ENCODE data around the gene ANKH. TPM values are rescaled to one million over a fixed set of nuclear protein-coding genes. Genes with fewer than 3 reads are reported as not detected.

Gene ANKH
- total and polyA plus RNA-seq, 2 experiments from 2014 or later, result 27.6 to 29.9 TPM

DNA sequence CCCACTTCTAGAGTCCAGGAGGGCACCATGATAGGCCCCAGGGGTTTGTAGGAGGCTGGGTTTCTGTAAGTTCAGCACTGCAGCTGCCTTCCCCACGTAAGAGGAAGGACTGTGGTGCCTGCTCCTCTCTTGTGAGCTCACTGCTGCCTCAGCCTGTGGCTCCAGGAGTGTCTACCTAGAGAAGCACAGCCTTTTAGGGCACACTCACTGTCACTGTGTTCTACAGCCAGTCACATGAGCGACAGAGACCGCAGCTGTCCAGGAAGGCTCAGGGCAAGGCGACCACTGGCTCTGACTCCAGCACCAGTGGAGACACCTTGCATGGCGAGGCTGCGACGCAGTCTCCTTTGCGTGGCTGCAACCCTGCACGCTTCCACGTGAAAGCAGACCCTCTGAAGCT is 134.3 kb downstream of the ANKH start:
- TF ChIP-seq EZH2phosphoT487 (IDR thresholded peaks at IDR 0.05; ENCODE audit: low read depth, severe bottlenecking, unreplicated experiment) (no peak), CTCF (IDR thresholded peaks at IDR 0.05; ENCODE audit: poor library complexity) (no peak)
- DNase-seq (ENCODE audit: low spot score), result no peak
- Histone ChIP-seq H2AFZ (no peak overlapping the region), H3K79me2 (no peaks in the 10 kb centered on the region), H3K36me3 (replicated peaks; ENCODE audit: insufficient read depth, low read depth) (no peaks in the 10 kb centered on the region), H3K9me2 (replicated peaks; ENCODE audit: insufficient read depth) (no peaks in the 10 kb centered on the region), H3K27ac (no peak overlapping the region), H3K4me3 (no peak overlapping the region), H3K27me3 (no peaks in the 10 kb centered on the region), H3K4me2 (no peak overlapping the region), H4K20me1 (ENCODE audit: insufficient read depth, poor library complexity, severe bottlenecking) (no peaks in the 10 kb centered on the region), H3K4me1 (ENCODE audit: insufficient read depth) (no peaks in the 10 kb centered on the region), H3K9me3 (ENCODE audit: low read depth) (no peaks in the 10 kb centered on the region)
- WGBS (ENCODE audit: low lambda C conversion rate, missing lambda C conversion rate), result 90% methylated on average over 10 of the region's 10 CpGs

DNA sequence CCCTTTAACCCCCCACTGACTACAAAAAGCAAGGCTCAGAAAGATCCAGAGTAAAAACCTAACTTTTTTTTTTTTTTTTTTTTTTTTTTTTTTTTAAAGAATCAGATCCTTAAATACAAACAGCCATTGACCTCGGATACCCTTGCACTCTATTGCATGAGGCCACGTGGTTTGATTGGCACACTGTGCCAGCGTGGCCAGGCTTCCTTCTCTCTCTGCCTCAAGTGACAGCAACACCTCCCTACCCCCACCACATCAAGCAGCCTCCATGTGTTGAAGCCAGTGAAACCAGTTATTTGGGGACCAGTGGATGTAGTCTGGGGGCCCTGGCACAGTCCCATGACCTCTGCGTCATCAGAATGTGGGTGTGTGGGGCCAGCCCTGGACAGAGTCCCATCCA is 135.6 kb downstream of the ANKH start:
- TF ChIP-seq EZH2 (IDR thresholded peaks at IDR 0.05; ENCODE audit: borderline replicate concordance) (no peak), EZH2phosphoT487 (IDR thresholded peaks at IDR 0.05; ENCODE audit: low read depth, severe bottlenecking, unreplicated experiment) (no peak), CTCF (IDR thresholded peaks at IDR 0.05; ENCODE audit: poor library complexity) (no peak)
- no peaks in the 10 kb centered on the region for H3K27me3 ChIP-seq
- H3K9me2 ChIP-seq (replicated peaks; ENCODE audit: insufficient read depth), result no peaks in the 10 kb centered on the region
- no peak overlapping the region for H2AFZ ChIP-seq
- H3K27ac ChIP-seq, result no peak overlapping the region
- H3K4me1 ChIP-seq (ENCODE audit: insufficient read depth), result no peaks in the 10 kb centered on the region
- H3K4me2 ChIP-seq, result no peak overlapping the region
- H3K9me3 ChIP-seq (ENCODE audit: low read depth), result no peaks in the 10 kb centered on the region
- no peaks in the 10 kb centered on the region for H3K79me2 ChIP-seq
- H4K20me1 ChIP-seq (ENCODE audit: insufficient read depth, poor library complexity, severe bottlenecking), result no peaks in the 10 kb centered on the region
- 86% methylated on average over 4 of the region's 4 CpGs for WGBS (ENCODE audit: low lambda C conversion rate, missing lambda C conversion rate)
- no peak overlapping the region for H3K4me3 ChIP-seq
- no peak for DNase-seq (ENCODE audit: low spot score)
- H3K36me3 ChIP-seq (replicated peaks; ENCODE audit: insufficient read depth, low read depth), result no peaks in the 10 kb centered on the region

DNA sequence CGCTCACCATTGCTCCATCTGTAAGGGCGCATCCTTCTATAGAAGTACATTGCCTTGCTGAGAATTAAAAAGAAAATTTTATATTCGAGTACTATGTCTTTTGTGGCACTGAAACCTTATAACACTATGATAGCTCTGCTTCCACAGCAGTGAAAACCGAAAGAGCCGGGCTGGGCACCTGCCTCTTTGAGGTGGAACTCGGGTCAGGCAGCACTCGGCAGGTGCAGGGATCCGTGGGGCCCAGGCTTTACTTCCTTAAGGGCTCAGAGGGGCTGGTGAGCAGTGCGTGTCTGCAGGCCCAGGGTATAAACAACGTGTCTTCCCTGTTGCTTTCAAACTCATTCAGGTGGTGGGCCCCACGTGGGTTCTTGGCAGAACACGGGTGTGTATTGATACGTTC is 137.2 kb downstream of the ANKH start:
- Histone ChIP-seq H3K9me3 (ENCODE audit: low read depth) (no peaks in the 10 kb centered on the region), H3K4me2 (no peak overlapping the region), H3K36me3 (replicated peaks; ENCODE audit: insufficient read depth, low read depth) (no peaks in the 10 kb centered on the region), H3K27ac (no peak overlapping the region), H2AFZ (no peak overlapping the region), H3K27me3 (no peaks in the 10 kb centered on the region), H3K4me3 (no peak overlapping the region), H3K4me1 (ENCODE audit: insufficient read depth) (no peaks in the 10 kb centered on the region), H3K9me2 (replicated peaks; ENCODE audit: insufficient read depth) (no peaks in the 10 kb centered on the region), H4K20me1 (ENCODE audit: insufficient read depth, poor library complexity, severe bottlenecking) (no peaks in the 10 kb centered on the region), H3K79me2 (no peaks in the 10 kb centered on the region)
- 91% methylated on average over 13 of the region's 13 CpGs for WGBS (ENCODE audit: low lambda C conversion rate, missing lambda C conversion rate)
- TF ChIP-seq CTCF (IDR thresholded peaks at IDR 0.05; ENCODE audit: poor library complexity) (no peak), EZH2phosphoT487 (IDR thresholded peaks at IDR 0.05; ENCODE audit: low read depth, severe bottlenecking, unreplicated experiment) (no peak), EZH2 (IDR thresholded peaks at IDR 0.05; ENCODE audit: borderline replicate concordance) (no peak)
- DNase-seq (ENCODE audit: low spot score), result no peak

DNA sequence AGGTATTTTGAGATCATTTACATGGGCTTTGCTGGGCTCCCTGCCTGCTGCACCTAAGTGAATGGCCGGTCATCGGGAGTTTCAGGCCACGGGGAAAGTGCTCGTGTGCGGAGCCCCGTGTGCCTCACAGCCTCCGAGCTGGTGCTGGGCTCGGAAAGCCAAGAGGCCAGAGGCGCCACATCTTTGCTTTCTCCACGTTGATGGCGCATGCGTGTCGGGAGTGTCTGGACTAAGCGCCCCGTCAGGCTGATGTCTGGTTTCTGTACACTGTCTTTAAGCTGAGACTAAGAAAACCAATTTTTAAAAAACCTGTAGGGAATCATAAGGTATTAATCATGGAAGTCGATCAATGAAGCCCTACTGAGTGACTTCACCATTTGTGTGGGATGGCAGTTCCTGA is 137.9 kb downstream of the ANKH start:
- Histone ChIP-seq H3K4me3 (no peak overlapping the region), H3K79me2 (no peaks in the 10 kb centered on the region), H4K20me1 (ENCODE audit: insufficient read depth, poor library complexity, severe bottlenecking) (no peaks in the 10 kb centered on the region), H3K9me3 (ENCODE audit: low read depth) (no peaks in the 10 kb centered on the region), H2AFZ (no peak overlapping the region), H3K4me2 (no peak overlapping the region), H3K9me2 (replicated peaks; ENCODE audit: insufficient read depth) (no peaks in the 10 kb centered on the region), H3K27me3 (no peaks in the 10 kb centered on the region), H3K36me3 (replicated peaks; ENCODE audit: insufficient read depth, low read depth) (no peaks in the 10 kb centered on the region), H3K27ac (no peak overlapping the region), H3K4me1 (ENCODE audit: insufficient read depth) (peaks cover 5% of the 10 kb centered on the region)
- 96% methylated on average over 16 of the region's 16 CpGs for WGBS (ENCODE audit: low lambda C conversion rate, missing lambda C conversion rate)
- TF ChIP-seq CTCF (IDR thresholded peaks at IDR 0.05; ENCODE audit: poor library complexity), result no peak
- no peak for TF ChIP-seq EZH2 (IDR thresholded peaks at IDR 0.05; ENCODE audit: borderline replicate concordance)
- no peak for TF ChIP-seq EZH2phosphoT487 (IDR thresholded peaks at IDR 0.05; ENCODE audit: low read depth, severe bottlenecking, unreplicated experiment)
- no peak for DNase-seq (ENCODE audit: low spot score)
